HG03558 (cell line): ENCODE data around the gene ABCA7.
"Not testable (repeated sequence)": the region's sequence is repeated elsewhere in the genome, so short reads cannot be mapped to it uniquely, and the experiment has no call there.

Source experiments
- ATAC-seq: cut with Tn5 transposase; IDR thresholded peaks from one replicate; pipeline ENCODE4 v1.9.1; 2021; ENCODE audit warnings: moderate number of reproducible peaks; ENCODE audit not compliant: unreplicated experiment; ENCODE audit errors: extremely low read depth

The ABCA7 gene

DNA sequence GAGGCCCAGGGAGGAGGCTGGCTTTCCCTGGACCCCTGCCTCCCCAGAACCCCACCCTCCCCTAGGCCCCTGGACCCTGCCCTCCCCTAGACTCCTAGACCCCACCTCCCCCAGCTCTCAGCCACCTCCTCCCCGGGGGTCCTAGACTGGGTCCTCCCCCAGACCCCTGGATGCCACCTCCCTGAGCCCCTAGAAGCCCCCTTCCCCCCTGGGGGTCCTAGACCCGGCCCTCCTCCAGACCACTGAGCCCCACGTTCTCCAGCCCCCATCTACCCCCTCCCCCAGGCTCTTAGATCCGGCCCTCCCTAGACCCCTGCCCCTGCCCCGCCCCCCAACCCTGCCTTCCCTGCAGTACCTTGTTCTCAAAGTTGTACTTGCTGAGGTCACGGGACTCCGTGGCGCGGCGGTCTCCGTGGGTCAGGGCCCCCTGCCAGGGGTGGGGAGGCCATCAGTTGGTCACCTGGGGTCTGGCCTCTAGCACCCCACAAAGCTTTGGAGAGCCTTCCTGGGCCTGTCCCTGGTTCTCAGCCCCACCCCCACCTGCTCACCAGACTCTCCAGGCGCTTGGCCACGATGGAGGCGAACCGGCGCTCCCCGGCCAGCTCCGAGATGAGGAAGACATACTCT lies 71.8 kb downstream of the ABCA7 start:
- ATAC-seq, result no peak

DNA sequence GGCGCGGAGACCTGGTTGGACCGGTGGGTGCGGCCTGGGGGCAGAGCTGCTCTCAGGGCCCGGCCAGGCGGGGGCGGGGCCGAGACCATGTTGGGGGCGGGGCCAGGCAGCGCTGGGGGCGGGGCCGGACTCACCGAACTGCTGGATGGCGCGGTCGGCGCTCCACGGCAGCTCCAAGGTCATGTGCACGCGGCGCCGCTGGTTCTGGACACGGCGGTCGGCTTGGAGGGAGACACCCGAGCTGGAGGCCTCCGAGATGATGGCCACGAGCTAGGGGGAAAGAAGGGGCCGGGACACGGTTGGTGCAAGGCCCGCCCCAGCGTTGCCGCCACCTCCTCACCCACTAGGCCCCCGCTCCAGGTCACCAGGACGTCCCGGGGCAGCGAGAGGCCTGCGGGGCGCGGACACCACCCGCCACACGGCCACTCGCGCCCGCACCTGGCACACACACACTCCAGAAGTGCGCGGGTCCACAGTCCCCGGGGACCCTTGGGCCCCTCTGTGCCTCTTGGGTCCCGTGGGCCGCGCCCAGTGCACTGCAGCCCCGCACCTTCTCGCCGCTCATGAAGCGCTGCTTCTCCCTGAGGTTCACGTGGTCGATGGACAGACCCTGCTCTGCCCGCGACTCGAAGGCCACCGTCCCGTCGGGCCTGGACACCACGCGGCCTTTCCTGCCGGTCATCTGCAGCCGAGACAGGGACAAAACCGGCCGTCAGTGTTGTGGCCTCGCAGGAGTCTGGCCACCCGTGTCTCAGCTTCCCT lies 72.5 kb downstream of the ABCA7 start:
- no peak for ATAC-seq

- no peak for ATAC-seq
These were observed 73.4 kb downstream of the ABCA7 start for GRCh38 chr19:1113030-1113985.

DNA sequence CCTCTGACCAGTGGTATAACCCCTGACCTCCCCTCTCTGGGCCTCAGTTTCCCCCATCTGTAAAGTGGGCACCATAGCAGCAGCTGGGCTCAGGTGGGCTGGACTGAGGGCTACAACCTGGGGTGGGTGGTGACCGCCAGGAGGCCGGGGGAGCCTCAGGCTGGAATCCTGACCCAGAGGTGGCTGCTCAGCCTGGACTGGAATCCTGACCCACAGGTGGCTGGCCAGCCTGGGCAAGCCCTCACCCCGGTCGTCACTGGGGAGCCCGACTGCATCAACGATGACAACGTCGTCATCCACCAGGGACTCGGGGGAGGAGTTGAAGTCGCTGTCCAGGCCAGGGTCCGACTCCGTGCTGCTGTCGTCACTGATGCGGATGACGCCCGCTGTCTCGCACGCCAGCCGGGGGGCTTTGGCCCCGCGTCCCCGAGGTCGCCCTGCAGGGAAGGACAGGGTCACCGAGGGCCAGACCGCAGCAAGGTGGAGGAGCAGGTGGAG lies 74.1 kb downstream of the ABCA7 start:
- no peak for ATAC-seq

DNA sequence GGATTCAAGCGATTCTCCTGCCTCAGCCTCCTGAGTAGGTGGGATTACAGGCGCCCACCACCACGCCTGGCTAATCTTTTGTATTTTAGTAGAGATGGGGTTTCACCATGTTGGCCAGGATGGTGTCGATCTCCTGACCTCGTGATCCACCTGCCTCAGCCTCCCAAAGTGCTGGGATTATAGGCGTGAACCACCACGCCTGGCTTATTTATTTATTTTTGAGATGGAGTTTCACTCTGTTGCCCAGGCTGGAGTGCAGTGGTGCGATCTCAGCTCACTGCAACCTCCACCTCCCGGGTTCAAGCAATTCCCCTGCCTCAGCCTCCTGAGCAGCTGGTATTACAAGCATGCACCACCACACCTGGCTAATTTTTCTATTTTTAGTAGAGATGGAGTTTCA lies 74.8 kb downstream of the ABCA7 start:
- ATAC-seq, result not testable (repeated sequence)
